ENCODE results near the gene ENC1.

The ENC1 gene

DNA sequence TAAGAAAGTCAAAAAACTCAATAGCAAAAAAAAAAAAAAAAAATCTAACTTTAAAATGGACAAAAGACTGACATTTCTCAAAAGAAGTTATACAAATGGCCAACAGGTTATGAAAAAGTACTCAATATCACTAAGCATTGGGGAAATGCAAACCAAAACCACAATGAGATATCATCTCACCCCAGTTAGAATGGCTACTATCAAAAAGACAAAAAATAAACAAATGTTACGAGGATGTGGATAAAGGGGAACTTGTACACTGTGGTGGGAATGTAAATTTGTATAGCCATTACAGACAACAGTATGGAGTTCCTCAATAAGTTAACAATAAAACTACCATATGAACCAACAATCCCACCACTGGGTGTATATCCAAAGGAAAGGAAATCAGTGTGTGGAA, 37.2 kb downstream of the ENC1 start:
- no peak for FAIRE-seq

DNA sequence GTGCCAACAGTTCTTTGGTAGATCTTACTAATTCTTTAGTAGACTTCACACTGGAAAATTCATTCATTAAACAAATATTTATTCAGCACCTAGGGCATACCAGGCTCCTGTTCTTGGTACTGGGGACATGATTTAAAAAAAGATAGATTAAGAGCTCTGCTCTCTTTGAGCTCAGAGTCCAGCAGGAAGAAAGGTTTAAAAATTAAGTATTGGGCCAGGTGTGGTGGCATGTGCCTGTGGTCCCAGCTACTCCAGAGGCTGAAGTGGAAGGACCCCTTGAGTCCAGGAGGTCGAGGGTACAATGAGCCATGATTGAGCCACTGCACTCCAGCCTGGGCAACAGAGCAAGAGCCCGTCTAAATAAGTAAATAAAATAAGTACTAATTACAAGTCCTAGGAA, 41.4 kb downstream of the ENC1 start:
- no peak for FAIRE-seq

DNA sequence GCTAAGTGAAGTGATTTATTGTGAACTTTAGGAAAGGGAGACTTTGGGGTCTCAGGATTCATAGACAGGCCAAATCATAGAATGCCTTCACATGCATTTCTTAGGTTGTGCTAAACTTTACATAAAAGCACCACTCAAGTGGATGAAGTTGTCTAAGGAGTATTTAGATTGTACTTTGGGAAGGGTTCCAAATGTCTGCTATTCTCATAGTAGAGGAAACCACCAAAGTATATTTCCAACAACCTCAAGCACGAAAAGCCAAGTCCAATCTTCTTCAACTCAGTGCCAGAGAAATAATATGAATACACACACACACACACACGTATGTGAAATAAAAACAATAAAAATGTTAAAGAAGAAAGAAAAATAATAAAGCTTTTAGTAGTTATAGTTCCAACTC, 41.8 kb downstream of the ENC1 start:
- FAIRE-seq = no peak

DNA sequence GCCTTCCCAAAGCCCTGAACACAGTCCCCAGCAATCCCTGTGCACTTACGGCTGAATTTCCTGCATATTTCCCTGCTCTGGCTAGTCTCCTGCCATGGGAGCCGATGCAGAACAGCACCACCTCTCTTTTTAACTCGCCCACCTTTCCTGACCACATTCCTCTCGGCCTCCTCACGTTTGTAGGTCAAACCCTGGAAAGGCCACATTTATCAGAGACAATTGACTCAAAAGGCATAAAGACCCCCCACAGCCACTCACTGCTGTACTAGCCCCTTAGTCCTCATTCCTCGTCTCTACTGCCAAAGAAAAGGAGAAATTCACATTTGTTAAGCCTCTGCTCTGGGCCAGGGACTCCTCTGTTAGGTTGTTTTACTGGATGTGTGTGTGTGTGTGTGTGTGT, 43.6 kb downstream of the ENC1 start:
- no peak for FAIRE-seq

DNA sequence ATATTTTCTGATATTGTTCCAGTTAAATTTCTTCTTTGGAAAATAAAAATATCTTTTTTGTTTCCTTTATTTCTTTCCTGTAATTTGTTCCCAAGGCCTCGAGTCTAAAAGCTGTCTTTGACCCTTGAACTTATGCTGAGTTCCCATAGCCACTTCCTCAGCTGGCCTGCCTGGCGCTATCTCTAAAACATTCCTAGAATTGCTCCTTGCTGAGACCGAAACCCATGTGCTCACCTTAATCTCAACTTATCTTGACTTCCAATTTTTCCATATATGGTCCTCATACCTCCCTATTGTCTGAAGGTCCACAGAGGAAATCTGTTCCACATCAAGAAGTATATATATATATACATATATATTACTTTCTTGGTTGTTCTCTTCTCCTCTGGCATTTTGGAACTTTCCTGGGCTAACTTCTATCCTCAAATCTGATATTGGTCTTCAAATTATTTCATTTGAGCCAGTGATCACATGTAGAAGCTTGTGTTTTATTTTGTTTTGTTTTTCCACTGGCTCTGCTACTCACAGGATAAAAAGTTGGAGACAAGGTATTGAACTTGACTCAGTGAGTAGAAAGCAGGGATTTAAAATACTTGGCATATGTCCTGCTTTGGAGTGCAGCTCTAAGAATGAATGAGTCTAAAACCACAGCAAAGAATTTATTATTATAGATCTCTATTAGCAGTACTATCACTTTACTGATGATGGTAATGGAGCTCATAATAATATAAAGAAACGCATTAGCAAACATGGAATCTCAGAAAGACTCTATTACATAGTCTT, 45.2 kb downstream of the ENC1 start:
- no peak for FAIRE-seq

DNA sequence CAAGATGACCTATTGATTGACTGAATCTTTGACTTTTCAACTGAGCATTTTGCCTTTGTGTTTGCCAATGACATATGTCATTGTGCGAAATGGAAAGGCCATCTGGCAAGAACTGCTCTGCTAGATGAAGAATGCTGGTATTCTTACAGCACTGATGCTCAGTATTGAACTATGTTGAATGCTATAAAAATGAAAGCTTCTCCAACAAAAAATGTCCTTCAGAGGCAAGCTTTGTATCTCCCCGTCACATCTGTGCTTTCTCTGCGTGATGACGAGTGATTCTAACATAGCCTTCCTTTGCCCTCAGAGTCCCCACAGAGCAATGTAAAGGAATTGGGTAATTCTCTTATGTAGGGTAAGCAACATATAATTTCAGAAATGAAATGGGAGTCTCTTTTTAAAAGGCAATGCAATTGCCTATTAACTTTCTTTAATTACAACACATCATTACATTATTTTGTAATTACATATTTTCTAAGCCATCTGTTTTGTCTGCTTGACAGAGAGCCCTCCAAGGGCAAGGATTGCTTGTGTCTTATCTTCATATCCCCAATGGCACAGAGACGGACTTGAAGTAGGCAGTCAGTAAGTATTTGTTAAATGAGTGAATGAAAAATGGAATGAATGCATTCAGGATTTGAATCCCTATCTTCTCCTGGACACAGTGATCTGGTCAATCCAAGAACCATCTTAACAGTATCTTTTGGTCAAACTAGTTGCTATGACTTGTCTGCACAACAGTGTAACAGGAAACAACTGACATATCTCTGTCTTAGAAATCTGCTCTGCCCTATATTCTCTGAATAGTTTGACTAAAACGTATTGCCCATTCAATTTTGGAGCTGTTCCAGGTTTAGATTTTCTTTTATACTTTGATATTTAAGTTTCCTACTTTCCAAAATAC, 46.1 kb downstream of the ENC1 start:
- no peak for FAIRE-seq

DNA sequence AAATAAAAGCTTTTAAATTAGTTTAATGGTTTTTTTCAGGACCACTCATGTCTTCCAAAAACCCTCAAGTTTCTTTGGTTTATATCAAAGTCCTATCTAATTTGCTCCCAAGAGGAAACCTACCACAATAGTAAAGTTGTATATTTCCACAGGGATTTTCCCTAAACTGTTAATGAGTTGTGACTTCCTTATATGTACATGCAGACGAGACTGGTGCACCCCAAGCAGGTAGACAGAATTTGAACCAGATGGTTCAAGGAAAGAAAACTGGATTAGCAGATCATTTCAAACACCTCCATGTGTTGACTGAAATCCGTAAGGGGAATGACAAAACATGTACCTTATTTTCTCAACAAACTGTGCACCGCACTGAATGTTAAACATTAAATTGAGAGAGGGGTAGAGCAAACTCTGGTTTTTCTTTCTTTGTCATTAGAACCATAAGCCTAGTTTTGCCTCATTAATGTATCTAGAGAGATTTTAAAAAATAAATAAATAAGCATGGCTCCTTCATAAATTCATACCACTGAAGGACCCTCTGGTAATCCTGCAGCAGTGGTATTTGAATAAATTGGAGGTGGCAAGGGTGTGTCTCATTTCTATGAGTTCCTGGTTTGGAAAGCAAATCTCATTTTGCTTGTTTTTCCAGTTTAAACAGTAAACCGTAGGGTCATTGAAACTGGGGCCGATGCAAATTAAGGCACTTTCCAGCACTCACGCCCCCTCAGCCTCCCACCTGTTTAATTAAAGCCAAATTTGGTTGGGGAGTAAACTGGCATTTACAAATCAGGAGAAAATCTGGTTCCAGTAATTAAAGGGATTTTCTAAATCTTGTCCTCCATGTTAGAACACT, 51.1 kb downstream of the ENC1 start:
- no peak for FAIRE-seq

DNA sequence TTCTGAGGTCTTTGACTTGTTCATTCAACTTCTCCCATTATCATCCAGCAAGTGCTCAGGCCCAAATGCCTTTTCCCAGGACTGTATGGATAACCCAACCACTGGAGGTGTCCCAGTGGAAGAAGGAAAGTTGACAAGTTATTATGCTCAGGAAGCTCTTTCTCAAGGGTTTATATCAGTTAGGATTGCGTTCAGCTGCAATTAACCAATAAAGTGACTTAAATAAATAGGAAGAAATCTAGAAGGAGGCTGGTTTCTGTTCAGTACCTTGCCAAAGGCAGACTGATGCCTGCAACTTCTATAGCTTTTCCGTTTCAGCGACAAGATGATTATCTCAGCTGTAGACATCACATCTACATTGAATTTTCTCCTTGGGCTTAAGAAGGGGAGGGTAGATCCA, 52.1 kb downstream of the ENC1 start:
- FAIRE-seq = no peak

DNA sequence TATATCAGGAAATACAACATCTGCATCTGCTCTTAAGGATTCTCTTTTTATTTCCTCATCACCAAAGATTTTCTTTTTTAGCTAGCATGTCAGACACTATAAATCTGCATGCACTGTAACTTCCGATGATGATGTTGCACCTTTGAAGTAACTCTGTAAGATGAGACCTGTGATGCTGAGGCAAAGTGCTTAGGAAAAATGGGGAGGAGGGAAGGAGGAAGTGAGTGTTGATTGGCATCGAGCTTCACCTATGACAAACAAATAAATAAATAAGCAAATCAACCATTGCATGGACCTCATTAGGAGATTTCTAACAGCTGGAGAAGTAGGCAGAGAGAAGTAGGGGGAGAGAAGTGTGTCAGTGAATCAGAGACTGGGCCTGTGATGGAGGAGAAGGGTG, 52.6 kb downstream of the ENC1 start:
- no peak for FAIRE-seq

DNA sequence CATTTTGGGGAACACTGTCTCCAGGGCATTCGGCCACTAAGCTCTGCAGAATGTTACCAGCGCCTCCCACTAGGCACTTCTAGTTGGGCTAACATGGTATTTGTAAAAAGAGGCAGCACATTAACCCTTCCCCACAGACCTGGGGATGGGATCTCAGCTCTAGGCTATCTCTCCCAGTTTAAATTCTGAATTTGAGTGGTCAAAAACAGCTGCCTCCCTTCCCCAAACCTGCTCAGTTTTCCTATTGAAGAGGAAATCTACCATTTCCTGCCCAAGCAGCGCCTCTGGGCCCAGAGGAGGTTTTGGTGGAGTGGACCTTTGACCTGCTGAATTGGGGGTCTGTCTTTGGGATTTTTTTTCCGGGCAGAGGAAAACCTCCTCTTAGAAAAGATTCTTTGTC, 53.2 kb downstream of the ENC1 start:
- no peak for FAIRE-seq

DNA sequence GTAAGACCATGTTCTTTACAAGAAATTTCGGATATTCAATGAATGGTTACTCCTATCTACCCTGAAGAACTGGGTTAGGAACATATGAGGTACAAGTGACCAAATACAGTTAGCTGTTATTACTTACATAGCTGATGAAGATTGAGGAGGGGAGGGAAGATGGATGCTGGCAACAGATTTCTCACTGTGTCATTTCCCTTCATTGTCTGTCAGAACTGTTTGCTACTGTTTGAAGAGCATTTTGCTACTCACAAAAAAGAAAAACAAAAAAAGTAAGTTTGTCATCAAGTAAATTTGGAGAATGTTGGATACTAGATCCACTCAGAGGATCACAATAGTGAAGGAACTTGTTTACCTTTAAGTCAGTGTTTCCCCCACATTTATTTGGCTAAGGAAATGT, 53.7 kb downstream of the ENC1 start:
- FAIRE-seq = no peak

DNA sequence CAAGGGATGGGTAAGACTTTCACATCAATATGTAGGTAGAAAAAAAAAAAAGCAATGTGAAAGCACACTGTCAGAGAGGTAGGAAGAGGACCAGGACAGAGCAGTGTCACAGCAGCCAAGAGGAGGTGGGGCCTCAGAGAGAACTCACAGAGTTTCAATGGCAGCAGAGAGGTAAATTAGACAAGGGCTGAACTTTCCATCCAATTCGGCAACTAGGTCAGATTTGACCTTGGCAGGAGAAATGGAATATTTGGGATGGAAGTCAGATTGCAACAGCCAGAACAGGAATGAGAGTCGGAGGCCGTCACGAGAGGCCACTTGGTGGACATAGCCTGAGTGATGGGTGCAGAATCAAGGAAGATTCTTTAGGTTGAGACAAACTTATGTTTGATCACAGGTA, 57.7 kb downstream of the ENC1 start:
- no peak for FAIRE-seq

DNA sequence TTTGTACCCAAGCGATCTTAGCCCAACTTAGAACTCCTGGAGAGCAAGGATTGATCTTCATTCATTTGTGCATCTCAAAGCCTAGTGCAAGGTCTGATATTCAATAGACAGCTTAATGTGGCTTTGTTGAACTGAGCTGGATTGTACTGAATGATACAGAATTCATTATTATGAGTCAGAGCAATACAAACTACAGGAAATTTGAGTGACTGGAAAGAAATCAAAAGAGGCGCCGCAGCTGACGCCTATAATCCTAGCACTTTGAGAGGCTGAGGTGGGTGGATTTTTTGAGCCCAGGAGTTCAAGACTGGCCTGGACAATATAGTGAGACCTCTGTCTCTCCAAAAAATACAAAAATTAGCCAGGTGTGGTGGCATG, 58.6 kb downstream of the ENC1 start:
- FAIRE-seq = no peak

DNA sequence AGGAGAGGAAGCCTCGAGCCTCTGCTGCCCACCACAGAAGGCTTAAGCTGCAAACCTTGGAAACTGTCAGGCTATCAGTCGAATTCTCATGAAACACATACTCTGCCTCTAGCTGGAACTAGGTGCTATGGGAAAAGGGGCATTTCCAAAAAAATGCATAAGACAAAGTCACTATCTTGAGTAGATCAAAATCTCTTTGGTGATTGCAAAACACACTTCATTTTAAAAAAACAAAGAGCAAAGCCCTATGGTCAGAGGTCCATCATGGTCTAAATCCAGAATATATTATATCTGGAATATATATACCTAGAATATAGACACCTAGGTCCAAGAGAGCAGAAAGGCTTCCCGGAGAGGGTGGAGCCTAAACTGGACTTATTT, 59.8 kb downstream of the ENC1 start:
- FAIRE-seq = no peak

DNA sequence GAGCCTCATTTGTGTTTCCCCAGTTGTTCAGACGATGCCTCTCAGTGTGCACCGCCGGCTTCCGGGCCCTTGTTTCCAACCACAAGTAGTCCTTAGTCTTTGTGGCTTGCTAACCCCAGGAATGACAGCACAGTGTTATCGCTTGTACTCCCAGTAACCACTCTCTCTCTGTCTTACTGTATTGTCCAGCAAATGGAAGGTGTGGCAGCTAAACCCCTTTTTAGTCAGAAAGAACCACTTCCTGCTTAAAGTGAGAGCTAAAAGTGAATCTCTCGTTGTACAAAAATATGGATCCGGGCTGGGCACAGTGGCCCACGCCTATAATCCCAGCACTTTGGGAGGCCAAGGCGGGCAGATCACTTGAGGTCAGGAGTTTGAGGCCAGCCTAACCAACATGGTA, 61.3 kb downstream of the ENC1 start:
- FAIRE-seq = no peak

DNA sequence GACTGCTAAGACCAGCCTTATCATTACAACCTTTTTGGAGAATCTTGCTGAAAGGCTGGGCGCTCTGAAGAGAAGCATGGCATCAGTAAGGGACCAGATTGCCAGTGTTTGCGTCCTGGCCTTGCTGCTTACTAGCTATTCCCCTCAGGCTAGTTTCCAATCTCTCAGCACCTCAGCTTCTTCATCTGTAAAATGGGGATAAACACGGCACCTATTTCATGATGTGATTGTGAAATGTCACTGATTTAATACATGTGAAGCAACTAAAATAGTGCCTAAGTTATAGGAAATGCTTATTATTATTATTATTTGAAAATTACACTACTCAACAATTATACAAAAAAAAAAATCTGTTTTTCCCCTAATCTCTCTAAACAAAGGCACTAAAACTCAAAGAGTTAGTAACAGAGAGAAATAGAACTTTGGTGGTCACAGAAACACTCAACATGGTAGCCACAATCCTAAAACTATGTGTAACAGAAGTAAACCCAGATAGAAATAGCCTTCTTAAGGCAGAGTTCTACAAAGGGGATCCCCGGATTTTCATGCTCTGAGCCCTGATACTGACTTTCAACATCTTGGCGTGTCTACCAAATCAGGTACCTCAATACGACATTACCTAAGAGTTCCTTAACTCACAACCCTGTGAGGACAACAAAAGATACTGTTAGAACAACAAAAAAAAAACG, 62.0 kb downstream of the ENC1 start:
- no peak for FAIRE-seq
